Heart left ventricle (tissue), 16 donors: Measurements from ENCODE around the gene TAMALIN. TPM values are rescaled to one million over a fixed set of nuclear protein-coding genes. Genes with fewer than 3 reads are reported as not detected.

Source experiments
- ATAC-seq, 4 donors: fragments of 200-7000 bp; cut with Tn5 transposase; one replicate each; pipeline ENCODE4 v1.9.1; 2020 to 2022; ENCODE audit warnings: moderate library complexity in 4 of 4, mild to moderate bottlenecking in 3 of 4, moderate number of reproducible peaks in 1 of 4
- DNase-seq, 5 donors: peaks; one replicate each; pipeline ENCODE4 v3.0.0-alpha.2; 2020
- H3K27ac ChIP-seq, 12 donors: fragments of 200-600 bp; sonication (generic) in 4 of 12; one replicate each; pipeline versions ENCODE4 v1.5.0 to v1.8.0; 2016 to 2022; ENCODE audit warnings: mild to moderate bottlenecking in 2 of 12
- H3K27me3 ChIP-seq, 9 donors: fragments of 200-600 bp; sonication (generic) in 2 of 9; one replicate each; pipeline versions ENCODE4 v1.5.1 to v1.8.0; 2016 to 2022; ENCODE audit warnings: mild to moderate bottlenecking in 3 of 9
- H3K36me3 ChIP-seq, 9 donors: fragments of 200-600 bp; sonication (generic) in 2 of 9; one replicate each; pipeline versions ENCODE4 v1.5.0 to v1.8.0; 2018 to 2022; ENCODE audit warnings: mild to moderate bottlenecking in 2 of 9
- H3K4me1 ChIP-seq, 12 donors: fragments of 200-600 bp; sonication (generic) in 4 of 12; one replicate each; pipeline versions ENCODE4 v1.5.0 to v1.8.0; 2016 to 2022; ENCODE audit warnings: mild to moderate bottlenecking in 3 of 12
- H3K4me3 ChIP-seq, 12 donors: fragments of 200-600 bp; sonication (generic) in 4 of 12; one replicate each; pipeline versions ENCODE4 v1.5.0 to v1.8.0; 2017 to 2022; ENCODE audit warnings: mild to moderate bottlenecking in 9 of 12, moderate library complexity in 4 of 12
- H3K9me3 ChIP-seq, 12 donors: fragments of 200-600 bp; sonication (generic) in 4 of 12; one replicate each; pipeline versions ENCODE4 v1.5.0 to v1.8.0; 2016 to 2022; ENCODE audit warnings: mild to moderate bottlenecking in 1 of 12
- CTCF ChIP-seq, 12 donors: fragments of 200-600 bp; sonication (generic) in 4 of 12; IDR thresholded peaks; one replicate each; pipeline versions ENCODE4 v1.5.0 to v1.8.0; 2018 to 2022; ENCODE audit warnings: antibody characterized with exemption in 12 of 12, mild to moderate bottlenecking in 5 of 12
- POLR2A ChIP-seq, 2 donors: fragments of 450-650 bp; IDR thresholded peaks; one replicate each; pipeline ENCODE4 v1.6.1; 2017; ENCODE audit warnings: antibody characterized with exemption in 2 of 2, mild to moderate bottlenecking in 2 of 2, moderate library complexity in 2 of 2
- WGBS, 4 donors: extraction: QIAGEN DNeasy Blood & Tissue Kit in 2 of 4; methylation state at CpG; one replicate each; pipeline versions ENCODE4 v1.1.5 to v1.1.7; 2013 to 2018; 5-methylcytosine and 5-hydroxymethylcytosine counted together
- intact Hi-C, 10 donors: fragments of 100-400 bp; cut with DNase I; formaldehyde crosslinking; loops; one replicate each; pipeline versions ENCODE4 v1.11.1 to v1.14.2; 2022
- polyA plus RNA-seq, 2 donors: library from polyadenylated mRNA; stranded (reverse); fragments of 200-250 nt; gene quantifications; one replicate each; pipeline ENCODE4 v1.2.3, GENCODE V29; 2013
- total RNA-seq, 9 donors: library from RNA; depleted of rRNA in 2 of 9; stranded (reverse); fragments of >200 nt in 2 of 9; fragmentation: NEBNext Ultra II Directional in 3 of 9; extraction: Animal tissue kit (Norgen Biotek cat#: 25700) in 3 of 9; gene quantifications; one replicate each; pipeline versions ENCODE4 v1.1.0 to v1.2.4, GENCODE V29; 2016 to 2023
- donor health status: ischemic (EF 13 %, LVEDD 7.1; RV severe dilation, severe dysfunction).
- donor health status: healthy with polysubstance abuse.
- donor health status: DM: no; HTN: yes; CAD: no.
- donor health status: DM: no; HTN: no; CAD: no.
- donor health status: ischemic (EF 25% LVEDD 6.9; RV normal size, moderate dysfunction).
- donor health status: ischemic (EF 25% LVEDD 5.7; RV mildly dilated, moderate dysfunction).
- donor health status: healthy.
- donor health status: DM: yes; HTN: yes; CAD: no.
- donor health status: ischemic (EF 35%, LVEDD 5.7; RV mildly dilated, moderate dysfunction).
- donor health status: nonischemic (EF 11% LVEDD 7.7; RV severe dilation, severe dysfunction).
- donor health status: DM: yes; HTN: yes; CAD: no.
- donor health status: PGD.
- donor health status: ischemic (EF 29% LVEDD 5.4; RV normal size, mild dysfunction).
- donor health status: nonischemic (EF 23%, LVEDD 6.1; RV moderate dilation, normal function).

TAMALIN gene
- total and polyA plus RNA-seq, 11 donors, result 12.9 to 38.0 (median 17.8) TPM

GRCh38 chr12:51963477-51963876 is 43.3 kb upstream of the TAMALIN start:
- no peak for ATAC-seq

GRCh38 chr12:51969643-51970042 is 37.1 kb upstream of the TAMALIN start:
- intact Hi-C loops, result loop anchor here in 1 of 10 donors (10.0 kb wide), 1 partner anchor 45 kb away; no protein-coding TSS in a partner anchor
- WGBS, 4 donors, result 89 to 99% (median 95%) methylated on average over 2 of the region's 2 CpGs
- Histone ChIP-seq H3K4me3 (no peak overlapping the region), H3K4me1 (peaks cover 7 to 48% (median 29%) of the 10 kb centered on the region in 12 donors), H3K27ac (no peak overlapping the region), H3K27me3 (no peaks in the 10 kb centered on the region), H3K9me3 (no peaks in the 10 kb centered on the region), H3K36me3 (no peaks in the 10 kb centered on the region)
- TF ChIP-seq POLR2A (IDR thresholded peaks at IDR 0.05), result no peak
- TF ChIP-seq CTCF (IDR thresholded peaks at IDR 0.05), result no peak
- no peak for DNase-seq
- no peak for ATAC-seq

More at GRCh38 chr12:51963477-51963876, 43.3 kb upstream of the TAMALIN start:
- Histone ChIP-seq H3K4me3 (no peak overlapping the region), H3K4me1 (peaks cover 0 to 26% (median 14%) of the 10 kb centered on the region in 12 donors), H3K9me3 (no peaks in the 10 kb centered on the region), H3K36me3 (peaks cover 0 to 13% (median 6%) of the 10 kb centered on the region in 9 donors), H3K27me3 (no peaks in the 10 kb centered on the region), H3K27ac (no peak overlapping the region)
- no peak for DNase-seq
- intact Hi-C loops, result no loop called here
- WGBS, 4 donors, result 93 to 99% (median 98%) methylated on average over 4 of the region's 4 CpGs
- TF ChIP-seq CTCF (IDR thresholded peaks at IDR 0.05) (no peak), POLR2A (IDR thresholded peaks at IDR 0.05) (no peak)

- Histone ChIP-seq H3K4me1 (peaks cover 7 to 62% (median 32%) of the 10 kb centered on the region in 12 donors), H3K9me3 (no peaks in the 10 kb centered on the region), H3K27ac (peak overlapping the region in 1 of 12 donors; percentile 88), H3K36me3 (peaks cover 0 to 11% (median 8%) of the 10 kb centered on the region in 9 donors), H3K27me3 (no peaks in the 10 kb centered on the region), H3K4me3 (no peak overlapping the region)
- ATAC-seq, result no peak
- WGBS, 4 donors, result 88 to 91% (median 88%) methylated on average over 13 of the region's 13 CpGs
- intact Hi-C loops, result loop anchor here in 1 of 10 donors (10.0 kb wide), 1 partner anchor 46 kb away; no protein-coding TSS in a partner anchor
- TF ChIP-seq POLR2A (IDR thresholded peaks at IDR 0.05) (no peak), CTCF (IDR thresholded peaks at IDR 0.05) (peak in 5 of 12 donors; percentile 24 to 34 (median 28))
- DNase-seq, result no peak
Measured at GRCh38 chr12:51970904-51971646, 35.7 kb upstream of the TAMALIN start.

- no peaks in the 10 kb centered on the region for H3K9me3 ChIP-seq
- H3K4me3 ChIP-seq, result peak overlapping the region in 1 of 12 donors; percentile 10
- H3K27ac ChIP-seq, result peak overlapping the region in 1 of 12 donors; percentile 88
- H3K27me3 ChIP-seq, result no peaks in the 10 kb centered on the region
- H3K4me1 ChIP-seq, result peaks cover 7 to 70% (median 32%) of the 10 kb centered on the region in 12 donors
- TF ChIP-seq CTCF (IDR thresholded peaks at IDR 0.05) (no peak), POLR2A (IDR thresholded peaks at IDR 0.05) (no peak)
- ATAC-seq (no peak), DNase-seq (no peak)
- peaks cover 0 to 18% (median 16%) of the 10 kb centered on the region in 9 donors for H3K36me3 ChIP-seq
- 77 to 83% (median 79%) methylated on average over 4 of the region's 4 CpGs for WGBS, 4 donors
- intact Hi-C loops, result loop anchor here in 1 of 10 donors (10.0 kb wide), 1 partner anchor 47 kb away; no protein-coding TSS in a partner anchor
Measured at GRCh38 chr12:51971679-51972421, 34.9 kb upstream of the TAMALIN start.
